Effector memory CD8-positive, alpha-beta T cell (primary cell): ENCODE data around the gene ZCCHC17.
A peak's percentile ranks its signal among the peaks of the same experiment; 100 is the strongest.

Experiments
- ATAC-seq: fragments of 150-1000 bp; cut with Tn5 transposase; replicated peaks from 2 replicates; pipeline ENCODE4 v1.10.0; 2021; ENCODE audit warnings: mild to moderate bottlenecking, moderate library complexity
- DNase-seq, 3 experiments: peaks; one replicate each; pipeline ENCODE4 v3.0.0; 2021
- H3K27ac Mint-ChIP-seq, 2 donors: one replicate each; pipeline ENCODE4 v1.8.0; 2022; ENCODE audit warnings: mild to moderate bottlenecking in 2 of 2, mixed read lengths in 2 of 2, moderate library complexity in 2 of 2
- H3K27me3 Mint-ChIP-seq, 2 donors: one replicate each; pipeline ENCODE4 v1.8.0; 2022; ENCODE audit warnings: mixed read lengths in 2 of 2
- H3K36me3 Mint-ChIP-seq: one replicate; pipeline ENCODE4 v1.8.0; 2022; ENCODE audit warnings: mild to moderate bottlenecking, moderate library complexity, mixed read lengths; ENCODE audit not compliant: insufficient read depth
- H3K4me1 Mint-ChIP-seq, 2 donors: one replicate each; pipeline ENCODE4 v1.8.0; 2022; ENCODE audit warnings: low read depth in 2 of 2, mixed read lengths in 2 of 2
- H3K4me3 Mint-ChIP-seq, 2 donors: one replicate each; pipeline ENCODE4 v1.8.0; 2022; ENCODE audit warnings: mild to moderate bottlenecking in 2 of 2, mixed read lengths in 2 of 2, moderate library complexity in 2 of 2
- H3K9me3 Mint-ChIP-seq, 2 donors: one replicate each; pipeline ENCODE4 v1.8.0; 2022; ENCODE audit warnings: mixed read lengths in 2 of 2

Gene ZCCHC17

GRCh38 chr1:31324093-31324492 is 27.3 kb downstream of the ZCCHC17 start:
- H3K27ac Mint-ChIP-seq = no peak overlapping the region
- H3K4me3 Mint-ChIP-seq = no peak overlapping the region
- no peak for ATAC-seq
- DNase-seq = no peak
- H3K4me1 Mint-ChIP-seq = no peaks in the 10 kb centered on the region
- H3K9me3 Mint-ChIP-seq = no peaks in the 10 kb centered on the region
- no peaks in the 10 kb centered on the region for H3K27me3 Mint-ChIP-seq
- H3K36me3 Mint-ChIP-seq = peaks cover 22% of the 10 kb centered on the region

GRCh38 chr1:31324992-31325391 is 28.2 kb downstream of the ZCCHC17 start:
- ATAC-seq (no peak), DNase-seq (no peak)
- Mint-ChIP-seq H3K4me1 (no peaks in the 10 kb centered on the region), H3K27me3 (no peaks in the 10 kb centered on the region), H3K4me3 (no peak overlapping the region), H3K27ac (no peak overlapping the region), H3K36me3 (peaks cover 17% of the 10 kb centered on the region), H3K9me3 (no peaks in the 10 kb centered on the region)

- H3K27me3 Mint-ChIP-seq = no peaks in the 10 kb centered on the region
- H3K36me3 Mint-ChIP-seq = peaks cover 11% of the 10 kb centered on the region
- no peak for DNase-seq
- no peaks in the 10 kb centered on the region for H3K9me3 Mint-ChIP-seq
- no peaks in the 10 kb centered on the region for H3K4me1 Mint-ChIP-seq
- no peak for ATAC-seq
- H3K27ac Mint-ChIP-seq = no peak overlapping the region
- no peak overlapping the region for H3K4me3 Mint-ChIP-seq
Observed at GRCh38 chr1:31326461-31326860, 29.6 kb downstream of the ZCCHC17 start.

- DNase-seq (no peak), ATAC-seq (no peak)
- no peak overlapping the region for H3K4me3 Mint-ChIP-seq
- no peaks in the 10 kb centered on the region for H3K9me3 Mint-ChIP-seq
- H3K27ac Mint-ChIP-seq = no peak overlapping the region
- H3K36me3 Mint-ChIP-seq = peaks cover 15% of the 10 kb centered on the region
- H3K27me3 Mint-ChIP-seq = no peaks in the 10 kb centered on the region
- no peaks in the 10 kb centered on the region for H3K4me1 Mint-ChIP-seq
Observed at GRCh38 chr1:31327381-31327780, 30.5 kb downstream of the ZCCHC17 start.

- peaks cover 31% of the 10 kb centered on the region for H3K36me3 Mint-ChIP-seq
- peak overlapping the region in 1 of 2 donors; percentile 31 for H3K27ac Mint-ChIP-seq
- no peak overlapping the region for H3K4me3 Mint-ChIP-seq
- ATAC-seq (no peak), DNase-seq (no peak)
- H3K9me3 Mint-ChIP-seq = no peaks in the 10 kb centered on the region
- H3K4me1 Mint-ChIP-seq = peaks cover 0 to 4% of the 10 kb centered on the region in 2 donors
- no peaks in the 10 kb centered on the region for H3K27me3 Mint-ChIP-seq
Observed at GRCh38 chr1:31335007-31335406, 38.2 kb downstream of the ZCCHC17 start.

GRCh38 chr1:31336687-31337467 is 40.0 kb downstream of the ZCCHC17 start:
- DNase-seq = no peak
- Mint-ChIP-seq H3K27ac (no peak overlapping the region), H3K9me3 (no peaks in the 10 kb centered on the region), H3K4me3 (no peak overlapping the region), H3K27me3 (no peaks in the 10 kb centered on the region), H3K4me1 (peaks cover 0 to 4% of the 10 kb centered on the region in 2 donors), H3K36me3 (peaks cover 29% of the 10 kb centered on the region)
- ATAC-seq = no peak

- Mint-ChIP-seq H3K27ac (no peak overlapping the region), H3K4me1 (no peaks in the 10 kb centered on the region), H3K27me3 (no peaks in the 10 kb centered on the region), H3K36me3 (peaks cover 22% of the 10 kb centered on the region), H3K4me3 (no peak overlapping the region), H3K9me3 (no peaks in the 10 kb centered on the region)
- no peak for DNase-seq
- no peak for ATAC-seq
Observed at GRCh38 chr1:31344503-31344902, 47.7 kb downstream of the ZCCHC17 start.

GRCh38 chr1:31345635-31346034 is 48.8 kb downstream of the ZCCHC17 start:
- Mint-ChIP-seq H3K4me1 (no peaks in the 10 kb centered on the region), H3K27ac (no peak overlapping the region), H3K36me3 (peaks cover 24% of the 10 kb centered on the region), H3K27me3 (no peaks in the 10 kb centered on the region), H3K9me3 (no peaks in the 10 kb centered on the region), H3K4me3 (no peak overlapping the region)
- ATAC-seq = no peak
- no peak for DNase-seq

GRCh38 chr1:31346785-31347184 is 50.0 kb downstream of the ZCCHC17 start:
- ATAC-seq = no peak
- Mint-ChIP-seq H3K9me3 (no peaks in the 10 kb centered on the region), H3K36me3 (peaks cover 32% of the 10 kb centered on the region)

GRCh38 chr1:31348449-31348848 is 51.6 kb downstream of the ZCCHC17 start:
- H3K4me3 Mint-ChIP-seq = no peak overlapping the region
- DNase-seq (no peak), ATAC-seq (no peak)
- no peak overlapping the region for H3K27ac Mint-ChIP-seq
- no peaks in the 10 kb centered on the region for H3K4me1 Mint-ChIP-seq
- peaks cover 40% of the 10 kb centered on the region for H3K36me3 Mint-ChIP-seq
- H3K9me3 Mint-ChIP-seq = no peaks in the 10 kb centered on the region
- H3K27me3 Mint-ChIP-seq = no peaks in the 10 kb centered on the region

More at GRCh38 chr1:31346785-31347184, 50.0 kb downstream of the ZCCHC17 start:
- Mint-ChIP-seq H3K27ac (no peak overlapping the region), H3K4me3 (no peak overlapping the region), H3K27me3 (no peaks in the 10 kb centered on the region), H3K4me1 (no peaks in the 10 kb centered on the region)
- no peak for DNase-seq

GRCh38 chr1:31354283-31354682 is 57.5 kb downstream of the ZCCHC17 start:
- Mint-ChIP-seq H3K9me3 (no peaks in the 10 kb centered on the region), H3K36me3 (peaks cover 36% of the 10 kb centered on the region), H3K4me3 (no peak overlapping the region), H3K27ac (peak overlapping the region in 1 of 2 donors; percentile 11), H3K27me3 (no peaks in the 10 kb centered on the region), H3K4me1 (no peaks in the 10 kb centered on the region)
- ATAC-seq = no peak
- DNase-seq = no peak

GRCh38 chr1:31356427-31356826 is 59.6 kb downstream of the ZCCHC17 start:
- Mint-ChIP-seq H3K27me3 (no peaks in the 10 kb centered on the region), H3K4me3 (no peak overlapping the region), H3K4me1 (no peaks in the 10 kb centered on the region), H3K27ac (no peak overlapping the region), H3K36me3 (peaks cover 28% of the 10 kb centered on the region), H3K9me3 (no peaks in the 10 kb centered on the region)
- DNase-seq (no peak), ATAC-seq (no peak)

GRCh38 chr1:31361607-31362006 is 64.8 kb downstream of the ZCCHC17 start:
- H3K27ac Mint-ChIP-seq = no peak overlapping the region

GRCh38 chr1:31362032-31362431 is 65.2 kb downstream of the ZCCHC17 start:
- Mint-ChIP-seq H3K4me1 (no peaks in the 10 kb centered on the region), H3K4me3 (no peak overlapping the region), H3K27me3 (no peaks in the 10 kb centered on the region), H3K36me3 (peaks cover 15% of the 10 kb centered on the region), H3K27ac (no peak overlapping the region), H3K9me3 (no peaks in the 10 kb centered on the region)
- DNase-seq (no peak), ATAC-seq (no peak)

More at GRCh38 chr1:31361607-31362006, 64.8 kb downstream of the ZCCHC17 start:
- Mint-ChIP-seq H3K27me3 (no peaks in the 10 kb centered on the region), H3K4me3 (no peak overlapping the region), H3K36me3 (peaks cover 15% of the 10 kb centered on the region), H3K4me1 (no peaks in the 10 kb centered on the region), H3K9me3 (no peaks in the 10 kb centered on the region)
- ATAC-seq (no peak), DNase-seq (no peak)
